HEK293 (cell line): Measurements from ENCODE around the gene ARPC5.

Experiments
- BCL11A ChIP-seq: fragments of 450-650 bp; formaldehyde crosslinking; IDR thresholded peaks from 2 replicates; pipeline ENCODE4 v1.5.1; 2016; ENCODE audit warnings: low read depth, missing biosample characterization, missing genetic modification characterization
- CTCF ChIP-seq: fragments of 450-650 bp; formaldehyde crosslinking; IDR thresholded peaks from 2 replicates; pipeline ENCODE4 v1.5.1; 2016; ENCODE audit warnings: missing biosample characterization, missing genetic modification characterization
- PBX3 ChIP-seq: sonication (generic); formaldehyde crosslinking; IDR thresholded peaks from 2 replicates; pipeline ENCODE4 v1.8.1; 2022; ENCODE audit warnings: mild to moderate bottlenecking, moderate library complexity, missing genetic modification reagents
- REPIN1 ChIP-seq: fragments of 450-650 bp; formaldehyde crosslinking; IDR thresholded peaks from 2 replicates; pipeline ENCODE4 v1.5.1; 2017; ENCODE audit warnings: missing biosample characterization, missing genetic modification characterization, low read depth
- REST ChIP-seq: fragments of 450-650 bp; formaldehyde crosslinking; IDR thresholded peaks from 2 replicates; pipeline ENCODE4 v1.5.1; 2016; ENCODE audit warnings: missing biosample characterization, missing genetic modification characterization
- ZNF138 ChIP-seq: fragments of 450-650 bp; formaldehyde crosslinking; IDR thresholded peaks from 2 replicates; pipeline ENCODE4 v1.5.1; 2016; ENCODE audit warnings: missing biosample characterization, missing genetic modification characterization, borderline replicate concordance
- ZNF16 ChIP-seq: fragments of 450-650 bp; formaldehyde crosslinking; IDR thresholded peaks from 2 replicates; pipeline ENCODE4 v1.5.1; 2016; ENCODE audit warnings: low read depth, missing biosample characterization, missing genetic modification characterization
- ZNF513 ChIP-seq: fragments of 450-650 bp; IDR thresholded peaks from 2 replicates; pipeline ENCODE4 v1.5.1; 2018; ENCODE audit warnings: missing biosample characterization, missing genetic modification characterization
- ZNF548 ChIP-seq: fragments of 450-650 bp; formaldehyde crosslinking; IDR thresholded peaks from 2 replicates; pipeline ENCODE4 v1.5.1; 2016; ENCODE audit warnings: missing biosample characterization, missing genetic modification characterization
- ZNF610 ChIP-seq: fragments of 450-650 bp; formaldehyde crosslinking; IDR thresholded peaks from 2 replicates; pipeline ENCODE4 v1.5.1; 2016; ENCODE audit warnings: missing biosample characterization, missing genetic modification characterization, borderline replicate concordance
- ZNF76 ChIP-seq: fragments of 450-650 bp; formaldehyde crosslinking; IDR thresholded peaks from 2 replicates; pipeline ENCODE4; 2016; ENCODE audit warnings: low read depth, missing biosample characterization, missing genetic modification characterization, borderline replicate concordance
- ZNF785 ChIP-seq: fragments of 450-650 bp; formaldehyde crosslinking; IDR thresholded peaks from 2 replicates; pipeline ENCODE4 v1.5.1; 2016; ENCODE audit warnings: missing biosample characterization, missing genetic modification characterization

GRCh38 chr1:183628537-183628936 lies 7.0 kb downstream of the ARPC5 start:
- no peak for TF ChIP-seq ZNF785 (tag by site-specific recombination)
- no peak for TF ChIP-seq ZNF513 (tag by site-specific recombination)
- no peak for TF ChIP-seq BCL11A (tag by site-specific recombination)
- no peak for TF ChIP-seq CTCF (tag by site-specific recombination)
- no peak for TF ChIP-seq ZNF610
- no peak for TF ChIP-seq ZNF16 (tag by site-specific recombination)
- no peak for TF ChIP-seq PBX3 (CRISPR knock-in tag)
- no peak for TF ChIP-seq REST (tag by site-specific recombination)
- no peak for TF ChIP-seq REPIN1 (tag by site-specific recombination)
- no peak for TF ChIP-seq ZNF76 (tag by site-specific recombination)
- TF ChIP-seq ZNF548 (tag by site-specific recombination): no peak
- no peak for TF ChIP-seq ZNF138 (tag by site-specific recombination)
